ENCODE results near the gene KCNJ4. TPM values are rescaled to one million over a fixed set of nuclear protein-coding genes. Genes with fewer than 3 reads are reported as not detected.

The KCNJ4 gene
- total RNA-seq, 4 donors from 2014 or later: not detected

GRCh38 chr22:38464992-38465672 lies 10.1 kb upstream of the KCNJ4 start:
- H3K36me3 ChIP-seq: no peaks in the 10 kb centered on the region
- DNase-seq (ENCODE audit: extremely low spot score): no peak
- TF ChIP-seq EP300 (IDR thresholded peaks at IDR 0.05) (no peak), POLR2AphosphoS5 (IDR thresholded peaks at IDR 0.05) (no peak), POLR2A (IDR thresholded peaks at IDR 0.05; ENCODE audit: low read depth) (no peak)
- TF ChIP-seq, protein P1, sequence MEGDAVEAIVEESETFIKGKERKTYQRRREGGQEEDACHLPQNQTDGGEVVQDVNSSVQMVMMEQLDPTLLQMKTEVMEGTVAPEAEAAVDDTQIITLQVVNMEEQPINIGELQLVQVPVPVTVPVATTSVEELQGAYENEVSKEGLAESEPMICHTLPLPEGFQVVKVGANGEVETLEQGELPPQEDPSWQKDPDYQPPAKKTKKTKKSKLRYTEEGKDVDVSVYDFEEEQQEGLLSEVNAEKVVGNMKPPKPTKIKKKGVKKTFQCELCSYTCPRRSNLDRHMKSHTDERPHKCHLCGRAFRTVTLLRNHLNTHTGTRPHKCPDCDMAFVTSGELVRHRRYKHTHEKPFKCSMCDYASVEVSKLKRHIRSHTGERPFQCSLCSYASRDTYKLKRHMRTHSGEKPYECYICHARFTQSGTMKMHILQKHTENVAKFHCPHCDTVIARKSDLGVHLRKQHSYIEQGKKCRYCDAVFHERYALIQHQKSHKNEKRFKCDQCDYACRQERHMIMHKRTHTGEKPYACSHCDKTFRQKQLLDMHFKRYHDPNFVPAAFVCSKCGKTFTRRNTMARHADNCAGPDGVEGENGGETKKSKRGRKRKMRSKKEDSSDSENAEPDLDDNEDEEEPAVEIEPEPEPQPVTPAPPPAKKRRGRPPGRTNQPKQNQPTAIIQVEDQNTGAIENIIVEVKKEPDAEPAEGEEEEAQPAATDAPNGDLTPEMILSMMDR (IDR thresholded peaks at IDR 0.05): no peak
- no peak overlapping the region for H3K4me3 ChIP-seq
- H3K27me3 ChIP-seq: peaks cover 0 to 19% (median 0%) of the 10 kb centered on the region in 4 donors
- intact Hi-C loops (cut with DNase I): no loop called here
- no peak overlapping the region for H3K27ac ChIP-seq (replicated peaks in 1 of 4)
- no peaks in the 10 kb centered on the region for H3K9me3 ChIP-seq
- WGBS: 91% methylated on average over 10 of the region's 10 CpGs
- peaks cover 30 to 40% (median 31%) of the 10 kb centered on the region in 4 donors for H3K4me1 ChIP-seq

GRCh38 chr22:38462960-38463784 lies 8.2 kb upstream of the KCNJ4 start:
- no peak for TF ChIP-seq POLR2AphosphoS5 (IDR thresholded peaks at IDR 0.05)
- TF ChIP-seq, protein P1 (IDR thresholded peaks at IDR 0.05): no peak
- TF ChIP-seq EP300 (IDR thresholded peaks at IDR 0.05): no peak
- TF ChIP-seq POLR2A (IDR thresholded peaks at IDR 0.05; ENCODE audit: low read depth): no peak
- H3K9me3 ChIP-seq: no peaks in the 10 kb centered on the region
- H3K4me1 ChIP-seq: peaks cover 22 to 28% (median 24%) of the 10 kb centered on the region in 4 donors
- DNase-seq (ENCODE audit: extremely low spot score): no peak
- H3K4me3 ChIP-seq: no peak overlapping the region
- intact Hi-C loops (cut with DNase I): no loop called here
- no peak overlapping the region for H3K27ac ChIP-seq (replicated peaks in 1 of 4)
- WGBS: 75% methylated on average over 20 of the region's 28 CpGs
- H3K36me3 ChIP-seq: no peaks in the 10 kb centered on the region
- H3K27me3 ChIP-seq: peaks cover 0 to 37% (median 0%) of the 10 kb centered on the region in 4 donors

DNA sequence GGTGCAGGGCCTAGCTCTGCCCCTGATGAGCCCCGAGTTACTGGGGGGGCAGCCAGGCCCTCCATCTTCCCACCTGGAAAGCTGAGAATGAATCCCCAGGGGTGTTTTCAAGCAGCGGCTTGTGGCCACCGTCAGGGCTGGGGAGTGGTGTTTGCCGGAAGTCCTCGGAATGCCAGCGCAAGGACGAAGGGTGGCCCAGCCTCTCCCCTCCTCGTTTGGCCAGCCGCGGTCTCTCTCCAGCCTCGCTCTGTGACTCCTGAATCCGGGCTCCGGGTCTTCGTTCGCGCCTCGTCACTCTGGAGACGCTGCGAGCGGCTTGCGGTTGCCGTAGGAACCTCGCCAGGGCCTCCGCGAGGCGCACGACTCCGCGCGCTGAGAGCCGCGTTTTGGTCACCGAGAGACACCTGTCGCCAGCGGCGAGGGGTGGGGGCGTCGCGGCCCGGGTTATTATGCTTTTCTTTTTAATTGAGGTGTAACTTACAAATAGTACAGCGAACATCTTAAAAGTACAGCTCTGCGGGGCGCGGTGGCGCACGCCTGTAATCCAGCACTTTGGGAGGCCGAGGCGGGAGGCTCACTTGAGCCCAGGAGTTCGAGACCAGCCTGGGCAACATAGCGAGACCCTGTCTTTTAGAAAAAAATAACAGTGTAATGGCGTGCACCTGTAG lies 6.5 kb upstream of the KCNJ4 start:
- H3K36me3 ChIP-seq: no peaks in the 10 kb centered on the region
- peaks cover 0 to 49% (median 0%) of the 10 kb centered on the region in 4 donors for H3K27me3 ChIP-seq
- peak overlapping the region; percentile 10 to 39 (median 25) for H3K4me3 ChIP-seq
- 36% methylated on average over 19 of the region's 51 CpGs for WGBS
- peaks cover 12 to 21% (median 14%) of the 10 kb centered on the region in 4 donors for H3K4me1 ChIP-seq
- no peak overlapping the region for H3K27ac ChIP-seq (replicated peaks in 1 of 4)
- TF ChIP-seq POLR2AphosphoS5 (IDR thresholded peaks at IDR 0.05) (peak in 1 of 2 donors; percentile 63), POLR2A (IDR thresholded peaks at IDR 0.05; ENCODE audit: low read depth) (no peak)
- TF ChIP-seq, protein P1 (IDR thresholded peaks at IDR 0.05): peak in 1 of 3 experiments; percentile 23
- H3K9me3 ChIP-seq: no peaks in the 10 kb centered on the region
- intact Hi-C loops (cut with DNase I): no loop called here
- DNase-seq (ENCODE audit: extremely low spot score): no peak

DNA sequence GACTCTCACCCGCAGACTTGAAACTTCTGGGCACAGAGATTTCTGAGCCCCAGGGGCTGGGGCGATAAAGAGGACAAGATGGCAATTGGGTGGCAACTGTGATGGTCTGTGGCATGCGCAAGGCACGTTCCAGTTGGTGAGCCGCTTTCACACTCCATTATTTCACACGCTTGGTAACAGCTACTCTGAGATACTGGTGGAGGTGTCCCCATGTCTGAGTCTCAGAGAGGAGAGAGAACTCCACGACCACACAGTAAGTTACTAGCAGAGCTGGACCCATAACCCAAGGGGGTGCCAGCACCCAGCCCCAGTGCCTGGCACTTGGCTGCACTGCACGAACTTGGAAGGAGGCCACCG lies 6.0 kb upstream of the KCNJ4 start:
- peak overlapping the region in 3 of 4 donors; percentile 10 to 39 (median 21) for H3K4me3 ChIP-seq
- peaks cover 0 to 54% (median 2%) of the 10 kb centered on the region in 4 donors for H3K27me3 ChIP-seq
- H3K27ac ChIP-seq (replicated peaks in 1 of 4): no peak overlapping the region
- DNase-seq (ENCODE audit: extremely low spot score): no peak
- WGBS: 66% methylated on average over 7 of the region's 9 CpGs
- intact Hi-C loops (cut with DNase I): no loop called here
- peaks cover 13 to 21% (median 16%) of the 10 kb centered on the region in 4 donors for H3K4me1 ChIP-seq
- H3K36me3 ChIP-seq: no peaks in the 10 kb centered on the region
- TF ChIP-seq, protein P1 (IDR thresholded peaks at IDR 0.05): no peak
- no peak for TF ChIP-seq POLR2AphosphoS5 (IDR thresholded peaks at IDR 0.05)
- no peak for TF ChIP-seq EP300 (IDR thresholded peaks at IDR 0.05)
- TF ChIP-seq POLR2A (IDR thresholded peaks at IDR 0.05; ENCODE audit: low read depth): no peak
- no peaks in the 10 kb centered on the region for H3K9me3 ChIP-seq

All from esophagus muscularis mucosa (tissue), 4 donors.